Measurements from ENCODE around the gene MAK.
"Not testable (repeated sequence)": the region's sequence is repeated elsewhere in the genome, so short reads cannot be mapped to it uniquely, and the experiment has no call there.

MAK gene

GRCh38 chr6:10769419-10769818, 68.9 kb downstream of the MAK start:
- DNase-seq, result no peak

GRCh38 chr6:10763006-10763405, 75.3 kb downstream of the MAK start:
- DNase-seq, result no peak

GRCh38 chr6:10759884-10760329, 78.4 kb downstream of the MAK start:
- DNase-seq, result peak; percentile 27

GRCh38 chr6:10759312-10759839, 79.0 kb downstream of the MAK start:
- DNase-seq, result peak; percentile 52

GRCh38 chr6:10756085-10756484, 82.3 kb downstream of the MAK start:
- DNase-seq, result no peak

GRCh38 chr6:10751757-10752156, 86.6 kb downstream of the MAK start:
- not testable (repeated sequence) for DNase-seq

- DNase-seq, result not testable (repeated sequence)
Measured at GRCh38 chr6:10750568-10750967, 87.8 kb downstream of the MAK start.

GRCh38 chr6:10749734-10750133, 88.6 kb downstream of the MAK start:
- no peak for DNase-seq

- DNase-seq, result peak; percentile 99
Measured at GRCh38 chr6:10747251-10747972, 90.9 kb downstream of the MAK start, which contains the start of gene TMEM14B. Gene TMEM14B (plus strand): TSS chr6:10747805. CDS start chr6:10749246, 1,441 bp downstream.

- DNase-seq, result no peak
Measured at GRCh38 chr6:10746915-10747250, 91.5 kb downstream of the MAK start.

- DNase-seq, result no peak
Measured at GRCh38 chr6:10745116-10745515, 93.2 kb downstream of the MAK start.

- DNase-seq, result no peak
Measured at GRCh38 chr6:10743515-10743914, 94.8 kb downstream of the MAK start.

- no peak for DNase-seq
Measured at GRCh38 chr6:10742251-10742650, 96.1 kb downstream of the MAK start.

- not testable (repeated sequence) for DNase-seq
Measured at GRCh38 chr6:10741643-10742042, 96.7 kb downstream of the MAK start.

GRCh38 chr6:10740061-10740460, 98.3 kb downstream of the MAK start:
- DNase-seq, result no peak

- no peak for DNase-seq
Measured at GRCh38 chr6:10736731-10737130, 101.6 kb downstream of the MAK start.

GRCh38 chr6:10733863-10734262, 104.5 kb downstream of the MAK start:
- no peak for DNase-seq

- no peak for DNase-seq
Measured at GRCh38 chr6:10733151-10733715, 105.1 kb downstream of the MAK start.

GRCh38 chr6:10730254-10730653, 108.1 kb downstream of the MAK start:
- DNase-seq, result no peak

GRCh38 chr6:10725716-10726115, 112.6 kb downstream of the MAK start:
- DNase-seq, result no peak

- no peak for DNase-seq
Measured at GRCh38 chr6:10725044-10725443, 113.3 kb downstream of the MAK start.

GRCh38 chr6:10723567-10723881, 114.8 kb downstream of the MAK start:
- no peak for DNase-seq

GRCh38 chr6:10722820-10723566, 115.3 kb downstream of the MAK start, which contains the start of gene TMEM14C:
Gene TMEM14C (plus strand): TSS chr6:10723070. CDS start chr6:10724614, 1,544 bp downstream.
- peak; percentile 99 for DNase-seq

GRCh38 chr6:10722570-10722819, 115.8 kb downstream of the MAK start:
- no peak for DNase-seq
